ENCODE results near the gene PTRH2.

DNA sequence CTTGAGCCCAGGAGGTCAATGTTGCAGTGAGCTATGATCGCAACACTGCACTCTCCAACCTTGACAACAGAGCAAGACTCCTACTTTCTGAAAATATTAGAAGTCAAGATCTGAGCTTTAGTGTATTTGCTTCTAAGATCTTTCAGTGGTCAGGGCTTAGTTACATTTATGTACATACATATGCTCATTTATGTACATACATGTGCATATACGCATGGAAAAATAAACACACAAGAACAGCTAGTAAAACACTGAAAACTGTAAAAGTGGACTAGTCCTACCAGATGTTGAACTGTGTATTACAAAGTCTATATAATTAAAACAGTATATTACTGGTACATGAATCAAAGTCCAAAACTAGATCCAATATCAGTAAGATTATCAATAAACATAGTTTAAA is 28.3 kb downstream of the PTRH2 start:
- TF ChIP-seq CTCF (IDR thresholded peaks at IDR 0.05; ENCODE audit: low read length) (no peak), EZH2 (IDR thresholded peaks at IDR 0.05; ENCODE audit: borderline replicate concordance, low read length) (no peak)

All from OCI-LY1 (cell line).